BJ (cell line): Measurements from ENCODE around the gene PNPLA2. TPM values are rescaled to one million over a fixed set of nuclear protein-coding genes. Genes with fewer than 3 reads are reported as not detected.

Experiments used
- CTCF ChIA-PET: fragments of 350-600 bp; formaldehyde crosslinking; extraction: SDS; loops from one replicate; lab custom pipeline; 2021; ENCODE audit warnings: antibody characterized with exemption, inconsistent platforms; lab: Yijun Ruan, JAX
- POLR2A ChIA-PET: fragments of 300-600 bp; sonication (Branson Sonifier 250); formaldehyde crosslinking; extraction: SDS; loops from one replicate; lab custom pipeline; 2021; ENCODE audit warnings: antibody characterized with exemption; lab: Charles Lee
- DNase-seq: peaks from one replicate; pipeline ENCODE4 v3.0.0-alpha.2; 2011; ENCODE audit warnings: low read depth
- H3K27me3 ChIP-seq: 2 replicates; pipeline ENCODE4 v1.6.0; 2011; ENCODE audit warnings: low read length; ENCODE audit not compliant: control insufficient read depth, insufficient read depth
- H3K36me3 ChIP-seq: 2 replicates; pipeline ENCODE4 v1.5.1; 2011; ENCODE audit warnings: low read length; ENCODE audit not compliant: control insufficient read depth, insufficient read depth
- H3K4me3 ChIP-seq: 2 replicates; pipeline ENCODE4 v1.5.1; 2011; ENCODE audit warnings: low read depth, mild to moderate bottlenecking, control low read depth, low read length
- polyA plus RNA-seq: library from polyadenylated mRNA; depleted of rRNA; stranded (reverse); fragments of >200 nt; gene quantifications from 2 replicates; pipeline ENCODE4 v1.2.3, GENCODE V29; 2011
- TF ChIP-seq, protein P1 (sequence below): IDR thresholded peaks from 2 replicates; pipeline ENCODE4 v1.5.1; 2011; ENCODE audit warnings: low read depth, mild to moderate bottlenecking, control low read depth, inconsistent platforms, low read length, moderate library complexity; ENCODE audit not compliant: insufficient read depth

The PNPLA2 gene
- polyA plus RNA-seq, 1 experiment: 53.1 TPM

DNA sequence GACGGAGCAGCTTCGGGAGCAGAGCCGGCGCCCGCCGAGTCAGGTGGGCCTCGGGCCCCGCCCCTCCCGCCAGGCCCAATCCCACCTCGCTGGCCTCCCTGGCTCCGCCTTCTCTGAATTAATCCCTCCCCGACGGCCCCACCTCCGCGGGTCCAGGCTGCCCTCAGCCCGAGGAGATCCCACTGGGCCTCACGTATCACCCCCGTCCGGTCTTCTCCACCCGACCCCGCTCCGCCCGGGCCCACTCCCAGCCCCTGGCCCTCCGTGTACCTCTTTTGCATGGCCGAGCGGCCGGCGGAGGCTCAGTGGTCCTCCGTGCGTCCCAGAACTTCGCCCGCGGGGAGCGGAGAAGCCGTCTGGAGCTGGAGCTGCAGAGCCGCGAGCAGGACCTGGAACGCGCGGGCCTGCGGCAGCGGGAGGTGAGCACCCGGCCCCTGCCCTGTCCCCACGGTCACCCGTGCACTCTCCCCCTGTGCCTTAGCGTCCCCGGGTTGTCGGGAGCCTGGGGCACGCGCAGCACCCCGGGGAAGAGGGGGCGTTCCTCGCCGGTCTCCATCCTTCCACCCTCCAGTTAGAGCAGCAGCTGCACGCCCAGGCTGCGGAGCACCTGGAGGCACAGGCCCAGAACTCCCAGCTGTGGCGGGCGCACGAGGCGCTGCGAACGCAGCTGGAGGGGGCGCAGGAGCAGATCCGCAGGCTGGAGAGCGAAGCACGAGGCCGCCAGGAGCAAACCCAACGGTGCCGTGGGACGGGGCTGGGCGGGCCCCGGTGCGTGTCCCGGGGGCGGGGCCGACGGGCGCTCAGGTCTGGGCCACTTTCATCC lies 11.8 kb downstream of the PNPLA2 start:
- Histone ChIP-seq H3K27me3 (no peaks in the 10 kb centered on the region), H3K36me3 (peaks cover 3% of the 10 kb centered on the region; the same call in 1 of the 2 replicates), H3K4me3 (peak overlapping the region; percentile 30)
- POLR2A ChIA-PET: interaction anchor here (1.0 kb wide), 1 partner anchor 12 kb away, joined by 11 read pairs; the partner anchor contains the start of gene PNPLA2
- no peak for DNase-seq
- CTCF ChIA-PET: interaction anchor here (0.7 to 2.5 kb wide), 4 partner anchors 10 to 221 kb away, joined by 3 to 8 read pairs (median 6); partner anchors contain the start of gene PNPLA2
- TF ChIP-seq, protein P1, sequence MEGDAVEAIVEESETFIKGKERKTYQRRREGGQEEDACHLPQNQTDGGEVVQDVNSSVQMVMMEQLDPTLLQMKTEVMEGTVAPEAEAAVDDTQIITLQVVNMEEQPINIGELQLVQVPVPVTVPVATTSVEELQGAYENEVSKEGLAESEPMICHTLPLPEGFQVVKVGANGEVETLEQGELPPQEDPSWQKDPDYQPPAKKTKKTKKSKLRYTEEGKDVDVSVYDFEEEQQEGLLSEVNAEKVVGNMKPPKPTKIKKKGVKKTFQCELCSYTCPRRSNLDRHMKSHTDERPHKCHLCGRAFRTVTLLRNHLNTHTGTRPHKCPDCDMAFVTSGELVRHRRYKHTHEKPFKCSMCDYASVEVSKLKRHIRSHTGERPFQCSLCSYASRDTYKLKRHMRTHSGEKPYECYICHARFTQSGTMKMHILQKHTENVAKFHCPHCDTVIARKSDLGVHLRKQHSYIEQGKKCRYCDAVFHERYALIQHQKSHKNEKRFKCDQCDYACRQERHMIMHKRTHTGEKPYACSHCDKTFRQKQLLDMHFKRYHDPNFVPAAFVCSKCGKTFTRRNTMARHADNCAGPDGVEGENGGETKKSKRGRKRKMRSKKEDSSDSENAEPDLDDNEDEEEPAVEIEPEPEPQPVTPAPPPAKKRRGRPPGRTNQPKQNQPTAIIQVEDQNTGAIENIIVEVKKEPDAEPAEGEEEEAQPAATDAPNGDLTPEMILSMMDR: no peak

DNA sequence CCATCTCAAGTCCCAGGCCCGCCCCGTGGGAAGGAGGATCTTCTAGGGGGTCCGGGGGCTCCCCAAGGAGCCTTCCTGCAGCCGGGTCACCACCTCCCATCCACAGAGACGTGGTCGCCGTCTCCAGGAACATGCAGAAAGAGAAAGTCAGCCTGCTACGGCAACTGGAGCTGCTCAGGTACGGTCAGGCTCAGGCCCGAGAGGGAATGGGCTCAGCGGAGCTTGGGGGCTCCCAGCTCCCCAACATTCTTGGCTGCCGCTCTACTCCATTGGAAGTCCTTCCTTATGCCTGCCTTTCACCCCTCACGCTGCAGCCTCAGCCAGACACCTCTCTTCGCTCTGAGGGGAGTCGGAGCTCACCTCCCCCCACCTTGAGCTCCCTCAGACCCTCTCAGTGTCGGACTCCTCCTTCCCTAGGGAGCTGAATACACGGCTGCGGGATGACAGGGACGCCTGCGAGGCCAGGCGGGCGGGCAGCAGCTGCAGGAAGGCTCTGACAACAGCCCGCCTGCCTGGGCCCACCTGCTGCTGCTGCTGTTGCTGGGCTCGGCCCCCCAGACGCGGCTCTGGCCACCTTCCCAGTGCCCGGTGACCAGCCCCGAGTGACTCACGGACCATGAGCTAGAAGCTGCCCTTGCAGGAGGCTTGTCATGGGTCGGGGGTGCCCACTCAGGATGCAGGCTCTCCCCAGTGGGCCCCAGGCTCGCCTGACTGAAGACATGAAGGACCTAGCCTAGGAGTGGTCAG lies 12.6 kb downstream of the PNPLA2 start:
- TF ChIP-seq, protein P1: no peak
- DNase-seq: no peak
- H3K36me3 ChIP-seq: peaks cover 3% of the 10 kb centered on the region
- ChIA-PET CTCF (interaction anchor here (0.5 to 2.5 kb wide), 4 partner anchors 9 to 220 kb away, joined by 4 to 8 read pairs (median 6); partner anchors contain the start of gene PNPLA2), POLR2A (no interaction called here)
- H3K4me3 ChIP-seq: no peak overlapping the region
- no peaks in the 10 kb centered on the region for H3K27me3 ChIP-seq

- TF ChIP-seq, protein P1: no peak
- DNase-seq: no peak
- H3K36me3 ChIP-seq: peaks cover 9% of the 10 kb centered on the region
- ChIA-PET CTCF (interaction anchor here (0.5 to 2.0 kb wide), 4 partner anchors 9 to 168 kb away, joined by 4 to 8 read pairs (median 4); partner anchors contain the start of gene PNPLA2), POLR2A (interaction anchor here (1.1 to 3.1 kb wide), 3 partner anchors 11 to 13 kb away, joined by 4 to 15 read pairs (median 6); partner anchors contain the start of genes PNPLA2 and TSPAN4)
- H3K27me3 ChIP-seq: no peaks in the 10 kb centered on the region
- H3K4me3 ChIP-seq: peak overlapping the region; percentile 53
Observed at GRCh38 chr11:831961-832528, 13.3 kb downstream of the PNPLA2 start.

GRCh38 chr11:832529-833113 lies 13.9 kb downstream of the PNPLA2 start, which contains the start of gene CD151:
Gene CD151, plus strand, starts transcription at chr11:832952. Its CDS starts 3,118 bp downstream, at chr11:836070.
- POLR2A ChIA-PET: interaction anchor here (0.6 to 3.1 kb wide), 4 partner anchors 10 to 73 kb away, joined by 4 to 15 read pairs (median 6); partner anchors contain the start of genes PNPLA2 and TSPAN4
- TF ChIP-seq, protein P1: no peak
- peak within 1 kb of the TSS; percentile 80 for H3K4me3 ChIP-seq
- no peak for DNase-seq
- H3K27me3 ChIP-seq: no peaks in the 10 kb centered on the region
- CTCF ChIA-PET: interaction anchor here (0.6 to 1.5 kb wide), 5 partner anchors 10 to 84 kb away, joined by 3 to 5 read pairs (median 4); partner anchors contain the start of gene SLC25A22
- peaks cover 15% of the 10 kb centered on the region for H3K36me3 ChIP-seq
